NK-92 (cell line): ENCODE results near the gene ADGRF3.
"Not testable (repeated sequence)": the region's sequence is repeated elsewhere in the genome, so short reads cannot be mapped to it uniquely, and the experiment has no call there.

Experiments
- DNase-seq: peaks from one replicate; lab custom pipeline; 2025; ENCODE audit not compliant: unreplicated experiment; lab: John Stamatoyannopoulos, UW

ADGRF3 gene

DNA sequence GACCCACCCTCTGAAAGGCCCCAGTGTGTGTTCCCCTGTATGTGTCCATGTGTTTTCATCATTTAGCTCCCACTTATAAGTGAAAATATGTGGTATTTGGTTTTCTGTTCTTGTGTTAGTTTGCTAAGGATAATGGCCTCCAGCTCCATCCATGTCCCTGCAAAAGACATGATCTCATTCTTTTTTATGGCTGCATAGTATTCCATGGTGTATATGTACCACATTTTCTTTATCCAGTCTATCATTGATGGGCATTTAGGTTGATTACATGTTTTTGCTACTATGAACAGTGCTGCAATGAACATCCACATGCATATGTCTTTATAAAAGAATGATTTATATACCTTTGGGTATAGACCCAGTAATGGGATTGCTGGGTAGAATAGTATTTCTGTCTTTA, 22.1 kb downstream of the ADGRF3 start:
- DNase-seq = not testable (repeated sequence)

DNA sequence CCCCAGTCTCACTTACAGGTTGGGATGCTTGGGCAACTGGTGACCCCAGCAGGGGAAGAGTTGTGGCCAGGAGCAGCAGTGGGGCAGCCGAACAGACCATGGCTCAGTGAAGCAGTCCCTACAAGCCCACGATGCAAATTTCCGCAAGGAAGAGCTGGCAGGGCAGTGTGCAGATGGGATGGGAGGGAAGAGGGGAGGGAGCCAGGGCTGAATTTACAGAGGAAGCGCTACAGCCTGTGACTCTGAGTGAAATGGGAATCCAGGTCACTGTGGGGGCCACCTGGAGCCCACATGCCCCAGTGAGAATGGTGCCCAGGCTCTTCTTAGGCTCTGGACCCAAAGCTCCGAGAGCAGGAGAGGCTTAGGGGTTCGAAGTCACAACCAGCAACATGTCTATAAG, 27.6 kb downstream of the ADGRF3 start:
- no peak for DNase-seq

DNA sequence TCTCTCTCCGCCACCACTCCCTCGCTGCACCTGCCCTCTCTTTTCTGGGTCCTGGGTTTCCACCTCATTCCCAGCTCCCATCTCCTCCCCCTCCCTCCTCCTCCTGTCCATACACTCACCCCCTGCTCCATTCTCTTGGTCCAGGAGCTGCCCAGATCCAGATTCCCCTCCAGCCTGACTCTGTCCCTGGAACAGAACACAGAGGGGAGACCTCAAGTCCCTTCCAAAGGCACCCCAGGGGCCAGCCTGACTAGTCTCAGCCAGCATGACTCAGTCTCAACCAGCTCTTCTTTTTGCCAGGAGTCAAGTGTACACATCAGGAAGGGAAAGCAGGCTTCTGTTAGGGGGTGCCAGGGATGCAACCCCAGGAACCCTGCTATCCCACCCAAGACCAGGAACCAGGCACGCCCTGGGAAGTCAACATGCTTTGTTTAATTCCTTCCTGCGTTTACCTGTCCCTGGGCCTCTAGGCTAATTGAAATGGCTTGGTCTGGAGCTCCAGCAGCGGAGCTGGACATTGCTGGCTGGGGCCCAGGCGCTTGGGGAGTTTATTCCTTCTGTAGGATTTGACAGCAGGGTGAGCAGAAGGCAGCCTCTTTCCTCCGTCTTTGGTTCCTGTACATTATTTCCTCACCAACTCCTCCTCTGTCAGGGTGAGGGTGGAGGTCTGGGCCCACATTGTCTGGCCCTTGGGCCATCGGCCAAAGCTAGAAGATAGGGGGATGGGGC, 29.0 kb downstream of the ADGRF3 start:
- DNase-seq = no peak

DNA sequence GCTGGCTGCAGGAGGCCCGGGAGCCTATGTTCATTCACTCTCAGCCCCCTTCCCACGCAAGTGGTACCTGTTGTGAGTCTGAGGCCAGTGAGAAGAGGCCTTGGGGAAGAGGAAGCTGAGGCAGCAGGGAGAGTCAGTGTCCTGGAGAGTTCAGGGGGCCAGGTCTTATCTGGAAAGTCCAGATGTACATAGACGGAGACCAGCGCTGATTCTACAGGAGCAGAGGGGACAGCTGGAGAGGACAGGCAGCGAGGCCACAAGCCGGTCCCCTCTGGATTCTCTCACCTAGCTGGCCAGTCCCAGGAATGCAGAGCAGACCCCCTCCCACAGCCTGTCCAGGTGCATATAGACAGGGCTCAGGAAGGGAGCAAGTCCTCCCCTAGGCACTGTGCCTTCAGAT, 29.7 kb downstream of the ADGRF3 start:
- DNase-seq = no peak

DNA sequence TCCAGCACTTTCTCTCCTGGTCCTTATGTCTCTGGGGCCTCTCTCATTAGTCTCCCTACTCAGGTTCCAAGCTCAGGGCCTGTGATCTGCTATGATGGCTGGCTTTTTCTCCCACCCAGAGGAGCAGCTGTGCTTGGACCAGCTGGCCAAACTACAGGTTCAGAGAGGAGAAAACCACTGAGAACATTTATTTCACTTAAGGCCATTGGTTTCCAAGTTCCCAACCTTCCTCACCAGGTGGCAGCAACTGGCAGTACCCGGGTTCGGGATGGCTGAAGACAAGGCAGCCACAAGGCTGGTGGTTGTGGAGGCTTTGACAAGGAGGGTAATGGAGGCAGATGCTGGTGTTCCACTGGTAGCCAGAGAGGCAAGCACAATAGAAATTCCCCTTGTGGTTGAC, 30.5 kb downstream of the ADGRF3 start:
- no peak for DNase-seq

DNA sequence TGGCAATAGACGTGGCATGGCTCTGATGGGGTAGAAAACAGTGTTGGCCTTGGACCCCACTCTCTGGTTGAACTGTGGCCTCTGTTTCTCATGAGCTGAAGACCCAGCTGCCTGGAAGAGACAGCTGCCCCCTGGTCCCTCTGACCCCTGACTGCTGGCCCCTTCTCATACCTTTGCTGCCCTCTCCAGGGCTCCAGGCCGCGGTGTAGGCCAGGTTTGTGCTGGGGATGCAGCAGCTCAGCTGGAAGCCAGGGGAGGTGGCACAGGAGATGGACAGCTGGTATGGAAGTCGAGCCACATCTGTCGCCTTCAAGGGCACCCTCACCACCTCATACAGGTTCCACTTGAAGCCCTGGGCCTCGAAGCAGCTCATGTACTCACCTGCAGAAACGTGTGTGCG, 32.3 kb downstream of the ADGRF3 start:
- DNase-seq = no peak

DNA sequence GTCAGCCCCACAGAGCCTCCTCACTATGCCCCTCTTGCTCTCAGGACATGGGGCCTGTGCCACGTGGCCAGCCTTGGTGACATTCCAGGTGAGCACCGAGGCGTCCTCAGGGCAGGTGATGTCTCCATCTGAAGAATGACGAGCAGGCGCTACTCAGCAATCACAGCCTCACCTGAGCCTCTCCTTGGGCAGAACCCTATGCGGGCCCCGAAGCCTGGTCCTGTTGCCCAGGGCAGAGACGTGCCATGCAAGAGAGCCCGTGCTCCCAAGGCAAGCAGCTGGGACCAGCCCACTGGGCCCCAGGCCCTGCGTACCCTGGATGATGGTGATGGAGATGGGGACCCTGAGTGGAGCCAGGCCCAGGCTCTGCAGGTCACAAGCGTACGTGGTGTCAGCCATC, 33.1 kb downstream of the ADGRF3 start:
- no peak for DNase-seq

DNA sequence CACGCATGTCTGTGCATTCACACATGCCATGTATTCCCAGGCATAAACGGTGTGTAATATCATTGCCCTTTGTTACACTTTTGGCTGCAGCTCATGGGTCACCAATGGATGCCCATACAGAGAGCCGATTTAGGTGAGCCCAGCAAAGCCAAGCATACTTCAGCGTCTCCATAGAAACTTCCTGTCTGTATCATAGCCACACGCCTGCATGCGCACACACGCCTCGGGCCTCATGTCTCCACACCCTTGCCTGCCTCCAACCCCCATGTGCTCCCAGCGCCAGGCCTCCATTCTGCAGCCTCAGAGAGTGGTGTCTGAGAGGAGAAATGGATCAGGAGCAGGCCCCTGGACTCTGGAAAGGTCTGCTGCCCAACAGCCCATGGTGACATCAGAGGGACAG, 34.1 kb downstream of the ADGRF3 start:
- no peak for DNase-seq

DNA sequence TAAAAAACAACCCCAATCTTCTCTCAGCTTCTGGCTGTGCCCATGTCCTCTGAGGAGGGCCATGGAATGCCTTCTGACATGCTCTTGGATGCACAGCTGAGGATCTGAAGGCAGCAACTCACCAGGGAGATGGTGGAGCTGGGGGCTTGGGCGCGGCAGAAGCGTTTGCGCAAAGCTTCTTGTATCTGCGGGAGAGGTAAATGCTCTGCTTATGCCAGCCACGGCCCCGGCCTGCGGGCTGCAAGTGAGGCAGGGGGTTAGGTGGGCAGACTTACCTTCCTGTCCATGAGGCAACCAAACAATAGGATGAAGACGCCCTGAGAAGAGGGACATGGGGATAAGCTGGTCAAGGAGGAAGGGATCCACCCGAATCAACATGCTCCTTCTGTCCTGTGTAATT, 36.7 kb downstream of the ADGRF3 start:
- no peak for DNase-seq

DNA sequence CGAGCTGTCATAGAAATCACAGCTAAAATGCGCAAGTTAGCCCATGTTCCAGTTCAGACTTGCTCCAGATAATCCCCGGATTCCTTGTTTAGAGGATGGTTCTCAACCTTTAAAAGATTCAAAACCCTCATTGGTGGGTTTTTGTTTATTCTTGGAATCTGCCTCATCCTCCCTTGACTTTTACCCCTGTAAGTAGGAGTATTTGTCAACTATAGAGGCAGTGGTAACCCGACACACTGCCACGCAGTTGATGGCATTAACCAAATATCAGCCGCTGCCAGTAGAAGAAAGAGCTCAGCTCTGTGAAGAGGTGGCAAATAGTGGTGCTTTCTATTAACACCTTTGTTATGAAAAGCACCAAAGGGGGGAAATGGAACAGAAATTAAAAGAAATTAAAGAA, 41.0 kb downstream of the ADGRF3 start:
- no peak for DNase-seq

DNA sequence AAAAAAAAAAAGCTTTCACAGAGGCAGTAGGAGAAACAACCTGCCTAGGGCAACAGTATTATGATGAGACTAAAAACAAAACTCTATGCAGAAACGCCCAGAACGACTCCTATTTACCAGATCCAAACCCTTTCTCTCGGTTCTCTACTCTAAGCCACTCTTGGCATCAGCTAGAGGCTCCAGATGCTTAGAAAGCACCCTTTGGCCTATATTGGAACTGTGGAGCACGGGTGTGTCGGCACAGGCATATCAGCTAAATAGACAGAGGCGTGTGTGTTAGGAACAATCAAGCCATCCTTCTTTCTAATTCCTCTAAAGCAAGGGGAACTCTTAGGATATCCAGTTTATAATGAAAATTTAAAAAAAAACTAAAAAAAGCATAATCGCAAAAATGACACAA, 41.5 kb downstream of the ADGRF3 start:
- DNase-seq = not testable (repeated sequence)

DNA sequence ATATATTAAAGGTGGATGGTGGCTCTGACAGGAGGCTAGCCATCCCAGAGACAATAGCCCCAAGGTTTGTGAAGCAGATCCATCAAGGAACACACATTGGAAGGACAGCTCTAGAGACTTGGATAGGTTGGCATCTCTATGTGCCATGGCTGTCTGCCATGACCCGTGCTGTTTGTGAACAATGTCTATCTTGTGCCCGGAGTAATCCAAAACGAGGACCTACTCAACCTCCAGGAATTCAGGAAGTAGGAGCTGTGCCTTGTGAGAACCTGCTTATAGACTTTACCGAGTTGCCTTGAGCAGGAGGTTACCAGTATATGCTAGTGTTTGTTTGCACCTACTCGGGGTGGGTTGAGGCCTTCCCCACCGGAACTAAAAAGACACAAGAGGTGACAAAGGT, 43.7 kb downstream of the ADGRF3 start:
- DNase-seq = no peak

DNA sequence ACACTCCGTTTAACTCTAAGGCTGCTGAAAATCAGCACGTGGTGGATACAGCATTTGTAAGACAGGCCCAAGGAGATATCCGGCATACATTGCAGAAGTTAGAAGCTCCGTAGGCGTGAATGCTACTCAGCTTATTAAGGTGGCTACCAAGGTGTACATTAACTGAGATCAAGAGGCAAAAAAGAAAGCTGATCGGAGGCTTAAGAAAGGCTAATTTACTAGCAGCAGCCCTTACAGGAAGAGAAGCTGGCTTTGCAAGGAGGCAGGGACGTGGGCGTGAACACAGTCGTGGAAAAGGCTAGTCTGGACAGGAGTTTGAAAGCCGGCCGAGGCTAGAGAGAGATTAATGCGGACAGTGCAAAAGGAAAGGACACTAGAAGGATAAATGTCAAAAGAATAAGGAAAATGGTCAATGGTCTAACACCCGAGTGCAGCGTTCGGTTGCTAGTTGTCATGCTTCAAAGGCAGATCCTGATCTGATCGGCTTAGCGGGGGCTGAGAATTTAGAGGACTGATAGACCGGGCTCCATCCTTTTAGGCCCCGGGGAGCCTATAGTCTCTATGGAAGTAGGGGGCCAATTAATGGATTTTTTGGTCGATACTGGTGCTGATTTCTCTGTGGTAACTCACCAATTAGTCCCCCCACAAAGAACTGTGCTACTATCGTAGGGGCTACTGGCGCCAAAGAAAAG, 46.2 kb downstream of the ADGRF3 start:
- no peak for DNase-seq

DNA sequence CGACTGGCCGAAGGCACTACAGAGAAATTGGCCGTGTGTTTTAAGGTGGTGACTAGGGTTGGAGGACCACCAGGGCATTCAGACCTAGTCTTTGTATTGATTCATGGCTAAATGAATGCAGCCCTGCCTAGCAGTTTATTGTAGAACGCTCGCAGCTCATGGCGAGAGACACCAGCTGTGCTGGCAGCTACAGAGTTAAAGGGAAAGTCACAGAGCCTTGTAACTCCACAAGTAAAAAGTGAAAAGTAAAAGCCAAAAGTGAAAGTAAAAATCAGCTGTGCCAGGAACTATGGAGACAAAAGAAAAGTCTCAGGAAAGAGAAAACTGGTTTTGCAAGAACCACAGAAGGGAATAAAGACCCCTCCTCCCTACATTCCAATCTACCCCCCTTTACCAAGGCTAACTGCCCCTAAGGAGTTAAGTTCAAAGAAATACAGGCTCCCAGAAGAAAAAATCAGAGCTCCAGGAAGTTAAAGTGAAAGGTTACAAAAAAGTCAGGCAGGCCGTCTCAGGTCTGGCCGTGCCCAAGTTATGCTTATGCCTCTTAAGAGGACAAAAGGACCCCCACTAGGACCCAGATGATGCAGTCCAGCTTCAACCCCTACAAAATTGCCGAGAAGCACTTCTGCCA, 47.0 kb downstream of the ADGRF3 start:
- no peak for DNase-seq

DNA sequence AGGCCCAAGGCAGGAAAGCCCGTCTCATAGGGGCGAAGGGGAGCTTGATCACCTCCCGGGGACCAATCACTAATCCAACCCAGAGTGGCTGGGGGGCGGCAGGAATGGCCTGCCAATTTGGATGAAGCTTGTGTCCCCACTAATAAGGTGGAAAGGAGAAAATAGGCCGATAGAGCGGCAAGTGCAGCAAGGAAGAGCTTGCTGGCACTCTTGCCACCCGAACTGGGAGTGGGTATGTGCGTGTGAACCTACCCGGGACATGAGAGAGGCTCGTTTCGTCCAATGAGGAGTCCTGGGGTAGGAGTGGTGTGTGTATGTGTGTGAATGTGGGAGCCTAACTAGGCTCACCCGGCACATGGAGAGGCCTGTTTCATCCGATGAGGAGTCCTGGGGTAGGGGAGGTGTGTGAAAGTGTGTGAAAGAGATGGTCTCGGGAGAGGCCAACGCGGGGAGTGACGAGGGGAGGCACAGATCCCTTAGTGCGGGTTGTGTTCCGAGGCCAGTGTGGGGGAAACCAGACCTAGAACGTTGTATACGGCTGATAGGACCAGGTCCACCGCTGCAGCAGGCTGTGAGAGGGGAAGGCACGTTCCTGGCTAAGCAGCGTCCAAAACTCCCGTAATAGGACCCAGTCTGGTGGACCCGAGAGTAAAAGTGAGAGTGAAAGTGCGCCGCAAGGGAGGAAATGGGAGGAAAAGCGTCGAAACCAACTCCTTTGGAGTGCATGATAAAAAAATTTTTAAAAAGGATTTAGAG, 47.8 kb downstream of the ADGRF3 start:
- DNase-seq = no peak

DNA sequence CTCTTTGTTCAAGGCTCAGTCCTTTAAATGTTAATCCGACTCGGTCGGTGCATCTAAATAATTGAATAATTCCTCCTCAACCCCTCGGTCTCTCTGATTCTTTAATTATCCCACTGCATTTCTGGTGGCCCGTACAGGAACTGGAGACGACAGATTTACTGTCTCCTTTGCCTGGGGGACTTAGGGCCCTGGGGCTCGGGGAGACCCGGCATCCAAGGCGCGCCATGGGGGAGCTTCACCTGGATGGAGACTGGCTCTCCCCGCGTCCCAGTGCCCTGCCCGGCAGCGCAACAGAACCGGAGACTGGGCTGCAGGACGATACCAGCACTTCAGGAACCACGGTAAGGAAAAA, 48.3 kb downstream of the ADGRF3 start:
- no peak for DNase-seq

DNA sequence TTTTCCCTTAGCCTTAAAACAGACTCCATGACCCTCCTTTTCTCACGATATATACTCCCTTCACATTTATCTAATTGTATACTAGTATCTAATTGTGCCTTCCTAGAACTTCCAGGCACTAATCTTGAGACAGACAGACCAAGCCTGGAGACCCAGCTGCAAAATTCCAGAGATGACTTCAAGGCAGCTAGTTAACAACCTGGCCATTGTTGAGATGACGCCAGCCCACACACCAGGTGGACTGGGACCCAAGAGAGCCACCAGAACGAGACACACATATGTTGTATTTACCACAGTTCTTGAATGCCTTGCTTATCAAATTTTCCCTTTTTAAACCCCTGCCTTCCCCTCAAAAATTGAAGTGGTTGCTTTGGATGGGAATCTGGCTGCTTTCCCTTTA, 49.5 kb downstream of the ADGRF3 start:
- DNase-seq = no peak

DNA sequence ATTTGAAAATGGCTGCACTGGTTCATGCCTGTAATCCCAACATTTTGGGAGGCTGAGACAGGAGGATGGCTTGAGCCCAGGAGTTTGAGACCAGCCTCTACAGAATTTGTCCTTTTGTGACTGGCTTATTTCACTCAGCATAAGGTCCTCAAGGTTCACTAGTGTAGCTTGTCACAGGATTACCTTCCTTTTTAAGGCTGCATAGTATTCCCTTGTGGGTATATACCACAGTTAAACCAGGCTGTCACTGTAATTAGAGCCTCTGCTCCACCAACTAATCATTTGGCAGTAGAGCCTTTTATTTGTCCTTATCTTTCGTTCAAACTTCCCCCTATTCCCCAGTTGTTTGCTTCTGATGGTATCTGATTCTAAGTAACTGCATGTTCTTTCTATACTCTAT, 51.1 kb downstream of the ADGRF3 start:
- DNase-seq = no peak

DNA sequence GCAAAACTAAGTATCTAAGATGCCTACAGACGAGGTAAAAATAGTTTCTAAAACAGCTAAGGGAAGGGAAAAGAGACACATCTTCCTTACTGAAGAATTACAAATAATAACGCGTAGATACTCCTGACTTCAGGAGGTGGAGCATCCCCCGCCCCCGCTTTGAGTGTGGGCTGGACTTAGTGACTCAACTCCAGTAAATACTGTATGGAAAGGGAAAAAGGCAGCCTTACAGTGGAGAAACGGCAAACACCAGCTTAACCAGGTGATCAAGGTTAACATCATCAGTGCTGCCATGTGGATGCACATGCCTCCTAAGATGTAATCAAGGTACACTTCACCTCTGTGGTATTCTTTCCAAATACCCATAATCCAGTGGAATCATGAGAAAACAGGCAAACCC, 53.9 kb downstream of the ADGRF3 start:
- DNase-seq = no peak

DNA sequence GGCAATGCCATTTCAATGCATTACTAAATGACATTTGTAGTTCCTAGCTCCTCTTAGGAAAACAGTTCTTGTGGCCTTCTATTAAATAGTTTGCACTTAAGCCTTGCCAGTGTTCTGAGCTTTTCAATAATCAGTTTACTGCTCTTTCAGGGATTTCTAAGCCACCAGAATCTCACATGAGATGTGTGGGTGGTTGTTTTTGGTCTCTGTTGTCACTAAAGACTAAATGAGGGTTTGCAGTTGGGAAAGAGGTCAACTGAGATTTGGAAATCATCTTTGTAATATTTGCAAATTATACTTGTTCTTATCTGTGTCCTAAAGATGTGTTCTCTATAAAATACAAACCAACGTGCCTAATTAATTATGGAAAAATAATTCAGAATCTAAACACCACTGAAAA, 56.6 kb downstream of the ADGRF3 start:
- no peak for DNase-seq

DNA sequence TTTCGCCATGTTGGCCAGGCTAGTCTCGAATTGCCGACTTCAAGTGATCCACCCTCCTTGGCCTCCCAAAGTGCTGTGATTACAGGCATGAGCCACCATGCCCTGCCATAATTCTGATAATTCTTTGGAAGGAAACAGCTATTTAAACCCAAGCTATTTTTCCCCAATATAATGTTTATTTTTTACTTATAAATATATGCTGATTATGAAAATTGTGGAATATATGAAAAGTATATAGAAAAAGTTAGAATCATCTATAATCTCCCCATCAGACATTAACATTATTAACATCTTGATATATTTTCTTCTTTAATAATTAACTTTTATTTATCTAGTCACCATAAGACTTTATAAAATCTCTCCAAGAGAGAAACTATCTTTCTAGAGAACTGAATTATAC, 60.7 kb downstream of the ADGRF3 start:
- DNase-seq = no peak

DNA sequence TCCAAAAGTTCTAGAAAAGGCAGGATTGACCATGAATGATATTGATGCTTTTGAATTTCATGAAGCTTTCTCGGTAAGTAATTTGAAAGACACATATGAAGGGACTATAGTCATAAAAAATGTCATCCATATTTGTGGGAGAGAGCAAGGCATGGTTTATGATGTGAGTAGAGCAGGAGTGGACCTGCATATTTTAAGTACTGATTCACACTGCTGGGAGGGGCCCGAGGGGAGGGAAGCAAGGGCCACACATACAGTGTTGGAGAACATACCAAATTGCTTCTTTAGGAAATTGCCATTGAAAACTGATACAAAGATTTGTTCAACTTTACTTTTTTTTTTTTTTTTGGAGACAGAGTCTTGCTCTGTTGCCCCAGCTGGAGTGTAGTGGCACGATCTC, 62.5 kb downstream of the ADGRF3 start:
- no peak for DNase-seq
